GM21786 (cell line): ENCODE results near the gene EXTL1.
"Not testable (repeated sequence)": the region's sequence is repeated elsewhere in the genome, so short reads cannot be mapped to it uniquely, and the experiment has no call there.

ENCODE experiments used
- ATAC-seq: cut with Tn5 transposase; IDR thresholded peaks from one replicate; pipeline ENCODE4 v1.9.1; 2021; ENCODE audit not compliant: unreplicated experiment

The EXTL1 gene

DNA sequence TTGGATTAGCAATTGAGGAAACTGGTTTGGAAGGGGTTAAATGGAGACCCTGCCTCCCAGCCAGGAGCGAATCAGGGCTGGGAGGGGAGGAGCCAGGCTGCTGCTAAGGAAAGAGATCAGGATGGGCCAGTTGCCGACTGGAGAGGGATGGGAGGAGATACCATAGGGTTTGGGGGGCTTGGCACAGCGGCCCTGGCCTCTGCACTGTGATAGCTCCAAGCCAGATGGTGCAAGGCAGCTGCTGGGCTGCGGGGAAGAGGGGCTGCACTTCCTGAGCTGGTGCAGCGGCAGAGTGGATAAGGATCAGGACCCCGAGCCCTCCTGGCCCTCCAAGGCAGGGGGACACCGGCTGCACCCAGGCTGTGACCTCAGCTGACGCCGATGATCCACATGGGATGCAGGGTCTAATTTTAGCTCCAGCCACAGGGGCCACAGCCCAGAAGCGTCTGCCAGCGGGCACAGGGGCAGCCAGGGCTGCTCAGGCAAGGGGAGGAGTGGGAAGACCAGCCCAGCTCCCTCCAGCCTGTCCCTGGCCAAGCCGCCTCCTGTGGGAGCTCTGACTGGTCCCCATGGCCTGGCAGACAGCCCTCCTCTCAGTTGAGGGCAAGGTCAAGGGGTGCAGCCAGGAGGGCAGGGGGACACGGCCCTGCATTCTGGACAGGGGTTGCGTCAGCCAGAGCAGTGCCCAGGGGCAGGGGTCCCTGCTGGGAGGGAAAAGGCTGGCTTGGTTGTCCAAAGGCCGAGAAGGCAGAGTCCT is at the start of gene EXTL1:
TSS of gene EXTL1 (plus strand) at position 129 of the 757 bp plus-strand sequence. CDS start 872 bp downstream, outside the sequence.
- no peak for ATAC-seq

- no peak for ATAC-seq
These were observed 49.8 kb upstream of the EXTL1 start for GRCh38 chr1:25971811-25972180.

- no peak for ATAC-seq
These were observed 47.8 kb upstream of the EXTL1 start for GRCh38 chr1:25973610-25974321.

GRCh38 chr1:25977801-25978200 is 43.8 kb upstream of the EXTL1 start:
- no peak for ATAC-seq

DNA sequence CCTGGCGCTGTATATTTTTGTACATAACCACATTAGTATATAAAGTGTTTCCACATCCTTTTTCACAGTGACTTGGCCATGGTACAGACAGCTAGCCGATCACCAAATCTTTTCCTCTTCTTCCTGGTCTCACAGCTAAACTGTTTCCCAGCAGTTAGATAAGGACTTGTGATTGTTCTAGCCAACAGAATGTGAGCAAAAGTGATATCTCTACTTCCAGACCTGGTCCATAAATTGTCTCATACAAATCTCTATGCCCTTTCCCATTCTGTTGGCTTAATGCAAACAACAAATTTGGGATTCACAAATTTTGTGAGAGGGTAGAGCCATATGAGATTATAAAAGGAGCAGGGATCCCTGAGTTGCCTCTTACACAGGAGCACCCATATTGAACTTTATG is 43.2 kb upstream of the EXTL1 start:
- ATAC-seq: no peak

GRCh38 chr1:25979210-25979609 is 42.4 kb upstream of the EXTL1 start:
- ATAC-seq: no peak

GRCh38 chr1:25985171-25985570 is 36.4 kb upstream of the EXTL1 start:
- ATAC-seq: no peak

DNA sequence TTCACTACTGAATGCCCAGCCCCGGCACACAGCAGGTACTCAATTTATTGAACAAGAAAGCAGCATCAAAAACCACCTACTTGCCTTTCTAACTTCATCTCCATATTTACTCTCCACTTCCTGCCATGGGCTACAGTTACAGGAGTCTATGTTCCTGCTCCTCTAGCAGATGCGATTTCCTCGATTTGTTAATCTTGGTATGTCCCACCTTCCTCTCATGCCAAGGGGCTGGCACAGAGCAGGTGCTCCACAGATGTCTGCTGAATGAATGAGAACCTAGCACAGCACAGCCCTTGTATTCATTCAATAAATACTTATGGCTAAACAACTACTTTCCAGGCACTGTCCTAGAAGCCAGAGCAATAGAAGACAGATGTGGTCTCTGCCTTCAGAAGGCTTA is 35.9 kb upstream of the EXTL1 start:
- no peak for ATAC-seq

- not testable (repeated sequence) for ATAC-seq
These were observed 34.8 kb upstream of the EXTL1 start for GRCh38 chr1:25986773-25987172.

GRCh38 chr1:25987951-25988350 is 33.6 kb upstream of the EXTL1 start:
- no peak for ATAC-seq

- ATAC-seq: no peak
These were observed 31.9 kb upstream of the EXTL1 start for GRCh38 chr1:25989440-25990234.

DNA sequence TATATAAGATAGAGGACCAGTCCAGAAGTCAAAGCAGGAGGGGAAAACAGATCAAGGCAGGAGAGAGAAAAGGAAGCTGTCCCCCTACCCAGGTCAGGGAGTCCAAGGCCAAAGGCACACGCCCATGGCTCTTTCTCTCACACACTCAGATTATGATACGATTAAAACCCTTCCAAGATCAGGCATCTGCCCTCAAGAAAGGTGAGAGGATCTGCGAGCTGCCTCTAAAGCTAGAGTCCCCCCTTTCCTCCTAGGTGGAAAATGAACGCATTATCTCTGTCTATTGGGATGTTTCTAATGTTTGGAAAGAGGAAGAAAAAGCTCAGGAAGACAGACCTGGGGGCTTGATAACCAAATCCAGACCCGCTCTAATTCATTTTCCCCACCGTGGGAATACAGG is 31.3 kb upstream of the EXTL1 start:
- ATAC-seq: no peak

GRCh38 chr1:25990702-25991395 is 30.7 kb upstream of the EXTL1 start:
- no peak for ATAC-seq

GRCh38 chr1:25991937-25992688 is 29.5 kb upstream of the EXTL1 start:
- ATAC-seq: no peak

- ATAC-seq: no peak
These were observed 28.8 kb upstream of the EXTL1 start for GRCh38 chr1:25992689-25993171.

- no peak for ATAC-seq
These were observed 28.2 kb upstream of the EXTL1 start for GRCh38 chr1:25993197-25993951.

DNA sequence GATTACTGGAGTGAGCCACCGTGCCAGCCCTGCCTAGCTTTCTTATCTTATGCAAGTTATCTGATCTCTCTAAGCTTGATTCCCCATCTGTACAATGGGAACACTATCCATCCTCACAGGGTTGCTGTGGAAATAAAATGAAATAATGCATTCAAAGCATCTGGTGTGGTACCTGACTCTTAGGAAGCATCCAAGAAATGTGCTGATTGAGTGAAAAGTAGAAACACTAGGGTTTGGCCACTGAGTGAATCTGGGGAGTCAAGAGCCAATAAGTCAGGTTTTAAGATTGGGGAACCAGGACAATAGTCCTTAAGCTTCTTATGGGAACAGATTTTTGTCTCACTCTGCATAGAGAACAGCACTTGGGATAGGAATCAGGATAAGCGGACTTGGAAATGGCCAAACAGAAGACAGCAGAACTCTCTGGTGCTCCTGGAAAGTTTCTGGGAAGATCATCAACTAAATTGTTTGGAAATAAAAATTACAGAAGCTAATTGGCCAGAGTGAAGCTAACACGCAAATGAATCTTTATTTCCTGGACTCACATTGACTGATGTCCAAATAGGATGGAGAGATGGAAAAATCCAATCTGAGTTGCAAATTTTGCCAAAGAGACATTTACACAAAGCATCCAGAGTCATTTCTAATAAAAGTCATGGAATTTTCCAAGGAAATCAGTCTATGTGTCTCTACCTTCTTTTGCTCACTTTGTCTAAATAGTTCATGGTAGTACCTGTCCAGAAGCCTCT is 27.0 kb upstream of the EXTL1 start:
- no peak for ATAC-seq

GRCh38 chr1:25996966-25997827 is 24.4 kb upstream of the EXTL1 start:
- ATAC-seq: no peak
